CMK (cell line): ENCODE data around the gene CBARP.

Experiments used
- DNase-seq: peaks from one replicate; pipeline ENCODE4 v3.0.0-alpha.2; 2010; ENCODE audit warnings: low read depth

The CBARP gene

GRCh38 chr19:1265615-1266128 is 27.9 kb upstream of the CBARP start:
- no peak for DNase-seq

GRCh38 chr19:1264801-1265614 is 27.2 kb upstream of the CBARP start:
- DNase-seq: no peak

GRCh38 chr19:1263188-1263587 is 25.4 kb upstream of the CBARP start:
- no peak for DNase-seq

GRCh38 chr19:1262623-1263123 is 24.9 kb upstream of the CBARP start:
- no peak for DNase-seq

GRCh38 chr19:1261798-1262622 is 24.2 kb upstream of the CBARP start:
- DNase-seq: no peak

GRCh38 chr19:1261538-1261797 is 23.7 kb upstream of the CBARP start:
- no peak for DNase-seq

GRCh38 chr19:1260749-1261537 is 23.1 kb upstream of the CBARP start:
- DNase-seq: peak; percentile 94

GRCh38 chr19:1259876-1260748 is 22.3 kb upstream of the CBARP start:
- DNase-seq: no peak

- DNase-seq: peak; percentile 86
Observed at GRCh38 chr19:1259206-1259875, 21.5 kb upstream of the CBARP start.

GRCh38 chr19:1258707-1259205 is 21.0 kb upstream of the CBARP start:
- no peak for DNase-seq

GRCh38 chr19:1258163-1258492 is 20.3 kb upstream of the CBARP start:
- no peak for DNase-seq

- DNase-seq: no peak
Observed at GRCh38 chr19:1257475-1258162, 19.8 kb upstream of the CBARP start.

GRCh38 chr19:1256646-1257474 is 19.1 kb upstream of the CBARP start:
- DNase-seq: no peak

- no peak for DNase-seq
Observed at GRCh38 chr19:1255186-1256161, 17.7 kb upstream of the CBARP start.

- DNase-seq: no peak
Observed at GRCh38 chr19:1254530-1255185, 16.9 kb upstream of the CBARP start.

GRCh38 chr19:1254081-1254527 is 16.3 kb upstream of the CBARP start:
- no peak for DNase-seq

- no peak for DNase-seq
Observed at GRCh38 chr19:1253514-1254080, 15.8 kb upstream of the CBARP start.
